SJCRH30 (cell line): ENCODE measurements around the gene SPOP. TPM values are rescaled to one million over a fixed set of nuclear protein-coding genes. Genes with fewer than 3 reads are reported as not detected.

ENCODE experiments used
- DNase-seq, 2 experiments: peaks; one replicate each; pipeline ENCODE4 v3.0.0-alpha.2; 2015 to 2020
- H3K27ac ChIP-seq: fragments of 250-450 bp; sonication (Bioruptor Pico); 2 replicates; pipeline ENCODE4 v1.5.1; 2020; ENCODE audit warnings: mild to moderate bottlenecking, moderate library complexity
- H3K27me3 ChIP-seq: fragments of 250-450 bp; sonication (Bioruptor Pico); 2 replicates; pipeline ENCODE4 v1.5.1; 2020; ENCODE audit warnings: mild to moderate bottlenecking, moderate library complexity
- H3K36me3 ChIP-seq: fragments of 250-450 bp; sonication (Bioruptor Pico); 2 replicates; pipeline ENCODE4 v1.5.1; 2020; ENCODE audit warnings: mild to moderate bottlenecking, moderate library complexity
- H3K4me1 ChIP-seq: fragments of 250-450 bp; sonication (Bioruptor Pico); 2 replicates; pipeline ENCODE4 v1.5.1; 2020; ENCODE audit warnings: mild to moderate bottlenecking, moderate library complexity
- H3K4me3 ChIP-seq: fragments of 250-450 bp; sonication (Bioruptor Pico); 2 replicates; pipeline ENCODE4 v1.5.1; 2020; ENCODE audit warnings: mild to moderate bottlenecking, moderate library complexity
- H3K9me3 ChIP-seq: fragments of 250-450 bp; sonication (Bioruptor Pico); replicated peaks from 2 replicates; pipeline ENCODE4 v1.5.1; 2020; ENCODE audit warnings: mild to moderate bottlenecking, moderate library complexity
- total RNA-seq: library from RNA; depleted of rRNA; stranded (reverse); fragments of >200 nt; shearing (Covaris generic); gene quantifications from 2 replicates; pipeline ENCODE4 v1.2.3, GENCODE V29; 2014; rRNA removed

The SPOP gene
- total RNA-seq, 1 experiment from 2014 or later = 31.3 TPM

DNA sequence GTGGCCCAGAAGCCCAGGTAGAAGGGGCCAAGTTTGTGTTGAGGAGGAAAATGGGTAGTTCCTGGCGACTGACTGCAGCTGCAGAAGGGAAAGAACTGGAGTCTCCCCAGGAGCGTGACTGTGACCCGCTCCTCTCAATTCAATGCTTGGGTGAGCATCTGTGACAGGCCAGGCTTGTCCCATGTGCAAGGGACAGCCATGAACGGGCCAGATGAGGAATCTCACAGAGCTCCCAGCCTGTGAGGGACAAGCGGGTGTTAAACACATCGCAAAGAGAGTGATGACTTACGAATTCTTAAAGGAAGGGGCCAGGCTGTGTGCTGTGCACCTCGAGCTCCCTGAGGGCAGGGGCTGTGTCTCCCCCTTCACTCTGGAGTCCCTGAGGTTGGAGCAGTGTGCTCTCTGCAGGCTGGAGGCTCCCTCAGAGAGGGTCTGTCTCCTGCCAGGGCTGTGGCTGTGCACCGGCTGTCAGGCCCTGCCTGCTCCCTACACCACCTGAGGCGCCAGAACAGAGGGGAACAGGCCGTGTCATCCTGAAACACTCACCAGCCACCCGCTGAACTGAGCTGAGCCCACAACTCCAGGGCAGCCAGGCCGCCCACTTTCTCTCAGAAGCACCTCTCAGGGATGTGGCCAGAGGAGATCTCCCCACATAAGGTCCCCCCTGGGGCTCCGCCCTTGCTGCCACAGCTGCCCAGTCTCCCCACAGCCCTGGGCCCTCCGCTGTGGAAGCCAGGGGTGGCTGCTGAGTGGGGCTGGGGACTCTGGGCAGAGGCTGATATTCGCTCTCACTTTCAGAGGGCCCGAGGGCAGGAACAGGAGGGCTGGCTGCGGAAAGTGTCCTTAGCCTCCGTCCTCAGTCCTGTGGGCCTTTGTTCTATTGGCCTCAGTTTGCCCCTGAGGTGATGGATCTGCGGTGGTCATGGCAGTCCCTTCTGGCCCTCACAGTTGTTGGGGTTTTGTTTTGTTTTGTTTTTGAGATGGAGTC is 127.9 kb downstream of the SPOP start:
- peaks cover 80% of the 10 kb centered on the region for H3K4me1 ChIP-seq
- no peaks in the 10 kb centered on the region for H3K36me3 ChIP-seq
- H3K27me3 ChIP-seq = no peaks in the 10 kb centered on the region
- H3K9me3 ChIP-seq = no peaks in the 10 kb centered on the region
- peak; percentile 43 to 50 for DNase-seq
- H3K4me3 ChIP-seq = no peak overlapping the region
- H3K27ac ChIP-seq = peak overlapping the region; percentile 13; the same call in 1 of the 2 replicates

DNA sequence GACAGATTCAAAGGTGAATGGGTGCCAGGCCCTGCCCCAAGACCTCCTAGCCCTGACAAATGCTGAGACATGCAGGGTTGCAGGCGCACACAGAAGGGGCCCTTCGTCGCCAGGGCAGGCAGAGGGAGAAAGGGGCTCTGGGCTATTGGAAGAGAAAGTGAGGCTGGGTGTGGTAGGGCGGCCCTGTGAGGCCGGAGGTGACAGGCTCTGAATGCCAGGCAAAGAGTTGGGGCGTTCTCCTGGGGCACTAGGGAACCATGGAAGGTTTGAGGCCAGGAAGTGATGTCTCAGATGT is 128.6 kb downstream of the SPOP start:
- Histone ChIP-seq H3K27me3 (no peaks in the 10 kb centered on the region), H3K27ac (no peak overlapping the region), H3K9me3 (no peaks in the 10 kb centered on the region), H3K4me1 (peaks cover 85% of the 10 kb centered on the region), H3K36me3 (no peaks in the 10 kb centered on the region), H3K4me3 (no peak overlapping the region)
- no peak for DNase-seq

Other genes starting within 250 kb of the SPOP start
- 104 and 105 TPM in 2 replicates for gene NGFR, start 182.8 kb downstream of the SPOP start, total RNA-seq
- gene NXPH3, start 102.2 kb downstream of the SPOP start, total RNA-seq = 1.0 and 1.2 TPM in 2 replicates
- gene SLC35B1, start 29.9 kb upstream of the SPOP start, total RNA-seq = 48.9 and 52.2 TPM in 2 replicates
- 9.2 and 10.1 TPM in 2 replicates for gene FAM117A, start 86.0 kb upstream of the SPOP start, total RNA-seq
- 38.5 and 40.1 TPM in 2 replicates for gene KAT7, start 110.6 kb upstream of the SPOP start, total RNA-seq
- gene TAC4, start 170.0 kb upstream of the SPOP start, total RNA-seq = not detected in 2 replicates